Endothelial cell of umbilical vein (primary cell): ENCODE data around the gene SLC25A24. TPM values are rescaled to one million over a fixed set of nuclear protein-coding genes. Genes with fewer than 3 reads are reported as not detected.

ENCODE experiments used
- BruUV-seq: library from RNA; stranded (reverse); fragments of 400-500 nt; replicated peaks from 2 replicates; lab custom pipeline; 2021; lab: Mats Ljungman, UMichigan
- CTCF ChIA-PET: fragments of 300-600, 350-600 bp; sonication (Branson Sonifier 250); formaldehyde crosslinking; loops from one replicate; lab custom pipeline; 2021; ENCODE audit warnings: antibody characterized with exemption, inconsistent platforms; lab: Charles Lee
- POLR2A ChIA-PET: fragments of 300-600, 350-600 bp; sonication (Branson Sonifier 250); formaldehyde crosslinking; loops from one replicate; lab custom pipeline; 2021; ENCODE audit warnings: antibody characterized with exemption, inconsistent platforms; lab: Charles Lee
- DNase-seq: peaks from one replicate; pipeline ENCODE4 v3.0.0-alpha.2; 2011; ENCODE audit warnings: low read depth, low spot score
- FAIRE-seq: peaks from 2 replicates; lab custom pipeline; 2011; peaks lifted over from hg19 to GRCh38; lab: Jason Lieb, UNC
- H2AFZ ChIP-seq: 2 replicates; pipeline ENCODE4 v1.6.0; 2012; ENCODE audit warnings: low read depth, low read length, control low read depth, inconsistent platforms
- H3K27ac ChIP-seq: 2 replicates; pipeline ENCODE4 v1.5.1; 2011; ENCODE audit warnings: low read depth, mild to moderate bottlenecking, control low read depth, low read length, moderate library complexity; ENCODE audit not compliant: insufficient read depth
- H3K27me3 ChIP-seq, 2 experiments: 2 replicates each; pipeline versions ENCODE4 v1.6.0 to v1.6.1; 2011; ENCODE audit warnings: low read length in 2 of 2, mixed read lengths in 1 of 2; ENCODE audit not compliant: control insufficient read depth in 2 of 2, insufficient read depth in 2 of 2
- H3K36me3 ChIP-seq, 2 experiments: 2 replicates in 1 of 2; 3 replicates in 1 of 2; pipeline ENCODE4 v1.5.1; 2011; ENCODE audit warnings: low read length in 2 of 2, mild to moderate bottlenecking in 1 of 2, moderate library complexity in 1 of 2; ENCODE audit not compliant: control insufficient read depth in 2 of 2, insufficient read depth in 2 of 2; ENCODE audit errors: extremely low read depth in 1 of 2
- H3K4me1 ChIP-seq: 3 replicates; pipeline ENCODE4 v1.5.1; 2011; ENCODE audit warnings: mild to moderate bottlenecking, low read length; ENCODE audit not compliant: control insufficient read depth, insufficient read depth; ENCODE audit errors: extremely low read depth
- H3K4me2 ChIP-seq: 2 replicates; pipeline ENCODE4 v1.6.1; 2011; ENCODE audit warnings: low read length, control low read depth, mixed read lengths; ENCODE audit not compliant: insufficient read depth
- H3K4me3 ChIP-seq, 3 experiments: fragments of 200-600 bp in 1 of 3; sonication (generic), shearing (Covaris generic) in 1 of 3; replicated peaks in 1 of 3; 2 replicates each; pipeline ENCODE4 v1.5.1; 2011 to 2016; ENCODE audit warnings: control low read depth in 3 of 3, low read length in 3 of 3, mild to moderate bottlenecking in 2 of 3, inconsistent platforms in 1 of 3, low read depth in 1 of 3, moderate library complexity in 1 of 3; ENCODE audit not compliant: insufficient read depth in 1 of 3
- H3K79me2 ChIP-seq: 2 replicates; pipeline ENCODE4 v1.6.0; 2012; ENCODE audit warnings: low read length, inconsistent platforms; ENCODE audit not compliant: control insufficient read depth, insufficient read depth
- H3K9ac ChIP-seq: replicated peaks from 2 replicates; pipeline ENCODE3; 2011; ENCODE audit warnings: low read length, control low read depth; ENCODE audit not compliant: insufficient read depth; ENCODE audit errors: extremely low read depth
- H3K9me1 ChIP-seq: replicated peaks from 3 replicates; pipeline ENCODE4 v1.6.0; 2011; ENCODE audit warnings: mild to moderate bottlenecking, low read length; ENCODE audit not compliant: control insufficient read depth, insufficient read depth; ENCODE audit errors: extremely low read depth
- H3K9me3 ChIP-seq: replicated peaks from 2 replicates; pipeline ENCODE4 v1.5.1; 2012; ENCODE audit warnings: low read length, inconsistent platforms; ENCODE audit not compliant: control insufficient read depth, insufficient read depth
- H4K20me1 ChIP-seq: replicated peaks from 2 replicates; pipeline ENCODE3; 2011; ENCODE audit warnings: mild to moderate bottlenecking, low read length; ENCODE audit not compliant: control insufficient read depth, insufficient read depth; ENCODE audit errors: extremely low read depth
- CTCF ChIP-seq, 2 donors: IDR thresholded peaks; 1 replicate in 1 of 2; 2 replicates in 1 of 2; pipeline ENCODE4 v1.5.1; 2011; ENCODE audit warnings: low read length in 2 of 2, mild to moderate bottlenecking in 2 of 2, moderate library complexity in 2 of 2, control low read depth in 1 of 2, inconsistent platforms in 1 of 2, low read depth in 1 of 2; ENCODE audit not compliant: insufficient read depth in 1 of 2; ENCODE audit errors: extremely low read depth in 1 of 2
- EZH2 ChIP-seq: IDR thresholded peaks from 2 replicates; pipeline ENCODE4 v1.6.1; 2012; ENCODE audit warnings: borderline replicate concordance, low read depth, mild to moderate bottlenecking, moderate library complexity, low read length, inconsistent platforms; ENCODE audit not compliant: severe bottlenecking
- FOS ChIP-seq: IDR thresholded peaks from 2 replicates; pipeline ENCODE4 v1.6.1; 2011; ENCODE audit warnings: mild to moderate bottlenecking, low read length, moderate library complexity, borderline replicate concordance; ENCODE audit not compliant: insufficient read depth
- GATA2 ChIP-seq: IDR thresholded peaks from 2 replicates; pipeline ENCODE4 v1.7.0; 2011; ENCODE audit warnings: low read depth, mild to moderate bottlenecking, moderate library complexity, mixed read lengths, low read length; ENCODE audit not compliant: insufficient read length, insufficient read depth
- JUN ChIP-seq: IDR thresholded peaks from 2 replicates; pipeline ENCODE4 v1.6.1; 2011; ENCODE audit warnings: borderline replicate concordance, low read depth; ENCODE audit not compliant: insufficient read length, insufficient read depth
- MYC ChIP-seq: IDR thresholded peaks from one replicate; pipeline ENCODE4 v1.6.1; 2011; ENCODE audit warnings: mild to moderate bottlenecking, low read depth, low read length
- POLR2A ChIP-seq: IDR thresholded peaks from 2 replicates; pipeline ENCODE4 v1.6.1; 2012; ENCODE audit warnings: low read depth, mild to moderate bottlenecking, control low read depth, low read length
- POLR2AphosphoS5 ChIP-seq: IDR thresholded peaks from 2 replicates; pipeline ENCODE4 v1.6.1; 2012; ENCODE audit warnings: low read depth, mild to moderate bottlenecking, control low read depth, low read length, moderate library complexity; ENCODE audit not compliant: insufficient read depth
- dilution Hi-C: fragments of 300-500 bp; cut with MboI; formaldehyde crosslinking; loops from one replicate; pipeline ENCODE4 v1.15.0; 2019; ENCODE audit warnings: low sequenced_read_pairs; ENCODE audit not compliant: extremely low pct_ligation_motif_present
- intact Hi-C: fragments of 100-400 bp; cut with micrococcal nuclease; formaldehyde crosslinking; loops from one replicate; pipeline ENCODE4 v1.10.0; 2022
- polyA plus RNA-seq, 4 experiments: library from polyadenylated mRNA; depleted of rRNA in 3 of 4; stranded (reverse) in 3 of 4; unstranded in 1 of 4; fragments of >200 nt; gene quantifications; 2 replicates each; pipeline versions ENCODE4 v1.2.1 to v1.2.3, GENCODE V29; 2011 to 2012; ENCODE audit warnings: missing spikeins in 1 of 4
- total RNA-seq: library from RNA; stranded (reverse); gene quantifications from 2 replicates; pipeline ENCODE4 v1.2.3, GENCODE V29; 2021
- TF ChIP-seq, protein P1 (sequence below): IDR thresholded peaks from 2 replicates; pipeline ENCODE4 v1.6.1; 2011; ENCODE audit not compliant: insufficient read depth, insufficient read length

SLC25A24 gene
- total and polyA plus RNA-seq, 2 donors (not counting 3 experiments of a cell fraction or from before 2014, with no cell fraction given) = 16.9 to 45.8 TPM

GRCh38 chr1:108140936-108141335, 59.2 kb downstream of the SLC25A24 start:
- peaks cover 5% of the 10 kb centered on the region for H3K9me1 ChIP-seq
- ChIA-PET CTCF (interaction anchor here (0.6 to 2.8 kb wide), 3 partner anchors 14 to 358 kb away, joined by 3 to 9 read pairs (median 6); no protein-coding TSS in a partner anchor), POLR2A (no interaction called here)
- H3K27me3 ChIP-seq = no peaks in the 10 kb centered on the region
- no peaks in the 10 kb centered on the region for H3K79me2 ChIP-seq
- H3K9me3 ChIP-seq = no peaks in the 10 kb centered on the region
- DNase-seq (no peak), FAIRE-seq (no peak)
- no TSS peak for BruUV-seq
- intact Hi-C loops (no loop called here), dilution Hi-C loops (no loop called here)
- H4K20me1 ChIP-seq = no peaks in the 10 kb centered on the region
- no peak overlapping the region for H3K9ac ChIP-seq
- no peak overlapping the region for H3K4me2 ChIP-seq
- peaks cover 15 to 26% of the 10 kb centered on the region in 2 experiments for H3K36me3 ChIP-seq
- no peak overlapping the region for H3K4me3 ChIP-seq
- peaks cover 2% of the 10 kb centered on the region for H3K4me1 ChIP-seq
- H2AFZ ChIP-seq = no peak overlapping the region
- no peak for TF ChIP-seq JUN
- TF ChIP-seq GATA2 = no peak
- no peak for TF ChIP-seq EZH2
- TF ChIP-seq, protein P1, sequence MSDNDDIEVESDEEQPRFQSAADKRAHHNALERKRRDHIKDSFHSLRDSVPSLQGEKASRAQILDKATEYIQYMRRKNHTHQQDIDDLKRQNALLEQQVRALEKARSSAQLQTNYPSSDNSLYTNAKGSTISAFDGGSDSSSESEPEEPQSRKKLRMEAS = no peak
- TF ChIP-seq POLR2AphosphoS5 = no peak
- TF ChIP-seq FOS = no peak
- no peak for TF ChIP-seq MYC
- no peak for TF ChIP-seq CTCF (IDR thresholded peaks at IDR 0.05; ENCODE audit: extremely low read depth in 1 of 2, insufficient read depth in 1 of 2, low read depth in 1 of 2, low read length in 2 of 2)
- TF ChIP-seq POLR2A = no peak
- no peak overlapping the region for H3K27ac ChIP-seq
